CD14-positive monocyte (primary cell): Measurements from ENCODE around the gene INPP5J. TPM values are rescaled to one million over a fixed set of nuclear protein-coding genes. Genes with fewer than 3 reads are reported as not detected.
"Not testable (repeated sequence)": the region's sequence is repeated elsewhere in the genome, so short reads cannot be mapped to it uniquely, and the experiment has no call there.

Experiments
- DNase-seq, 3 donors: peaks; one replicate each; pipeline ENCODE4 v3.0.0-alpha.2; 2011 to 2022
- H2AFZ ChIP-seq: 2 replicates; pipeline ENCODE4 v1.6.0; 2012; ENCODE audit warnings: mild to moderate bottlenecking, low read depth, low read length, inconsistent platforms; ENCODE audit not compliant: insufficient read depth, poor library complexity, severe bottlenecking
- H3K27ac ChIP-seq, 2 donors: 1 replicate in 1 of 2; 2 replicates in 1 of 2; pipeline ENCODE4 v1.5.1; 2012 to 2013; ENCODE audit warnings: low read length in 2 of 2, control low read depth in 1 of 2, inconsistent platforms in 1 of 2, low read depth in 1 of 2, mild to moderate bottlenecking in 1 of 2
- H3K27me3 ChIP-seq, 2 donors: one replicate each; pipeline versions ENCODE4 v1.6.0 to v1.6.1; 2011 to 2013; ENCODE audit warnings: low read length in 2 of 2; ENCODE audit not compliant: control insufficient read depth in 2 of 2, insufficient read depth in 2 of 2
- H3K36me3 ChIP-seq, 2 donors: replicated peaks in 1 of 2; 1 replicate in 1 of 2; 2 replicates in 1 of 2; pipeline versions ENCODE4 v1.5.1 to v1.6.1; 2012 to 2013; ENCODE audit warnings: low read length in 2 of 2, control low read depth in 1 of 2, inconsistent platforms in 1 of 2, mild to moderate bottlenecking in 1 of 2; ENCODE audit not compliant: insufficient read depth in 2 of 2, control insufficient read depth in 1 of 2
- H3K4me1 ChIP-seq, 2 donors: 1 replicate in 1 of 2; 2 replicates in 1 of 2; pipeline versions ENCODE4 v1.5.1 to v1.6.1; 2012 to 2013; ENCODE audit warnings: low read length in 2 of 2, control low read depth in 1 of 2, inconsistent platforms in 1 of 2, mild to moderate bottlenecking in 1 of 2, moderate library complexity in 1 of 2; ENCODE audit not compliant: insufficient read depth in 2 of 2, control insufficient read depth in 1 of 2
- H3K4me2 ChIP-seq: replicated peaks from 2 replicates; pipeline ENCODE3; 2012; ENCODE audit warnings: low read length, moderate library complexity, mild to moderate bottlenecking; ENCODE audit not compliant: poor library complexity, severe bottlenecking; ENCODE audit errors: extremely low read depth
- H3K4me3 ChIP-seq, 3 experiments: fragments of 200-600 bp in 1 of 3; sonication (generic) in 1 of 3; replicated peaks in 1 of 3; 1 replicate in 2 of 3; 2 replicates in 1 of 3; pipeline ENCODE4 v1.5.1; 2011 to 2013; ENCODE audit warnings: low read length in 3 of 3, mild to moderate bottlenecking in 3 of 3, control low read depth in 2 of 3, low read depth in 2 of 3, inconsistent platforms in 1 of 3, moderate library complexity in 1 of 3
- H3K79me2 ChIP-seq: 2 replicates; pipeline ENCODE4 v1.6.0; 2012; ENCODE audit warnings: mild to moderate bottlenecking, control low read depth, inconsistent platforms, low read length, moderate library complexity; ENCODE audit not compliant: insufficient read depth
- H3K9ac ChIP-seq: 2 replicates; pipeline ENCODE4 v1.6.0; 2017; ENCODE audit warnings: low read length, mild to moderate bottlenecking; ENCODE audit not compliant: insufficient read depth, poor library complexity, severe bottlenecking
- H3K9me3 ChIP-seq, 2 donors: replicated peaks in 1 of 2; 1 replicate in 1 of 2; 2 replicates in 1 of 2; pipeline versions ENCODE4 v1.5.1 to v1.6.1; 2012 to 2013; ENCODE audit warnings: low read length in 2 of 2, control low read depth in 1 of 2; ENCODE audit not compliant: control insufficient read depth in 1 of 2, insufficient read depth in 1 of 2
- H4K20me1 ChIP-seq: 2 replicates; pipeline ENCODE4 v1.6.0; 2012; ENCODE audit warnings: mild to moderate bottlenecking, low read length, control low read depth, moderate library complexity; ENCODE audit not compliant: insufficient read depth
- H3K27ac Mint-ChIP-seq, 7 donors: one replicate each; pipeline ENCODE4 v1.8.0; 2020; ENCODE audit warnings: mild to moderate bottlenecking in 7 of 7, mixed read lengths in 7 of 7, moderate library complexity in 6 of 7, inconsistent platforms in 2 of 7
- H3K27me3 Mint-ChIP-seq, 3 donors: one replicate each; pipeline ENCODE4 v1.8.0; 2021 to 2022; ENCODE audit warnings: low read depth in 3 of 3, mild to moderate bottlenecking in 3 of 3, mixed read lengths in 3 of 3, moderate library complexity in 3 of 3, inconsistent platforms in 1 of 3
- H3K36me3 Mint-ChIP-seq, 2 donors: one replicate each; pipeline ENCODE4 v1.8.0; 2020; ENCODE audit warnings: mixed read lengths in 2 of 2, inconsistent platforms in 1 of 2, mild to moderate bottlenecking in 1 of 2
- H3K4me1 Mint-ChIP-seq: one replicate; pipeline ENCODE4 v1.8.0; 2020; ENCODE audit warnings: mild to moderate bottlenecking, mixed read lengths
- H3K4me3 Mint-ChIP-seq, 2 donors: one replicate each; pipeline ENCODE4 v1.8.0; 2020; ENCODE audit warnings: mild to moderate bottlenecking in 2 of 2, mixed read lengths in 2 of 2, moderate library complexity in 1 of 2
- H3K9me3 Mint-ChIP-seq, 7 donors: one replicate each; pipeline ENCODE4 v1.8.0; 2020 to 2022; ENCODE audit warnings: mixed read lengths in 7 of 7, mild to moderate bottlenecking in 6 of 7, moderate library complexity in 6 of 7, inconsistent platforms in 2 of 7
- CTCF ChIP-seq: fragments of 200-600 bp; IDR thresholded peaks from one replicate; pipeline ENCODE4 v1.8.0; 2022; ENCODE audit warnings: antibody characterized with exemption, mild to moderate bottlenecking
- WGBS: methylation state at CpG from one replicate; pipeline ENCODE4 v1.1.5; 2013; ENCODE audit warnings: missing lambda C conversion rate; ENCODE audit not compliant: insufficient coverage; 5-methylcytosine and 5-hydroxymethylcytosine counted together
- intact Hi-C, 2 donors: fragments of 100-400 bp; cut with micrococcal nuclease; formaldehyde crosslinking; loops; one replicate each; pipeline versions ENCODE4 v1.15.0 to v1.15.1; 2023
- polyA plus RNA-seq, 3 donors: library from polyadenylated mRNA; depleted of rRNA in 1 of 3; unstranded in 2 of 3; stranded (reverse) in 1 of 3; fragments of 300-500 nt in 2 of 3; fragments of >200 nt in 1 of 3; fragmentation: Illumina TruSeq in 2 of 3; gene quantifications; 1 replicate in 2 of 3; 2 replicates in 1 of 3; pipeline ENCODE4 v1.2.3, GENCODE V29; 2012 to 2021

INPP5J gene
- polyA plus RNA-seq, 3 donors = 0.03 TPM; not detected in 2

GRCh38 chr22:31162015-31162765 lies 39.4 kb downstream of the INPP5J start:
- peaks cover 5 to 17% of the 10 kb centered on the region in 2 donors for H3K36me3 ChIP-seq
- peak overlapping the region in 1 of 3 experiments; percentile 81 for H3K4me3 ChIP-seq
- Mint-ChIP-seq H3K27ac (peak overlapping the region in 6 of 7 donors; percentile 6 to 76 (median 33)), H3K4me3 (no peak overlapping the region), H3K9me3 (peaks cover 0 to 5% (median 0%) of the 10 kb centered on the region in 7 donors), H3K36me3 (peaks cover 20 to 31% of the 10 kb centered on the region in 2 donors), H3K4me1 (peaks cover 35% of the 10 kb centered on the region), H3K27me3 (peaks cover 2 to 8% (median 6%) of the 10 kb centered on the region in 3 donors)
- H3K9me3 ChIP-seq = no peaks in the 10 kb centered on the region
- DNase-seq = no peak
- H2AFZ ChIP-seq = no peak overlapping the region
- peak overlapping the region in 1 of 2 donors; percentile 41 for H3K27ac ChIP-seq
- H3K4me2 ChIP-seq = peak overlapping the region; percentile 71
- no peak for TF ChIP-seq CTCF
- peaks cover 63% of the 10 kb centered on the region for H3K79me2 ChIP-seq
- H3K27me3 ChIP-seq = no peaks in the 10 kb centered on the region
- peaks cover 10% of the 10 kb centered on the region for H4K20me1 ChIP-seq
- H3K4me1 ChIP-seq = peaks cover 21 to 38% of the 10 kb centered on the region in 2 donors
- intact Hi-C loops = loop anchor here (5.0 kb wide), 3 partner anchors 80 to 475 kb away; partner anchors contain the start of genes PIK3IP1 (in 1 of the 2) and SMTN (in 1 of the 2)
- H3K9ac ChIP-seq = no peak overlapping the region
- WGBS = 10% methylated on average over 2 of the region's 5 CpGs

- Mint-ChIP-seq H3K4me1 (peaks cover 35% of the 10 kb centered on the region), H3K36me3 (peaks cover 26 to 46% of the 10 kb centered on the region in 2 donors), H3K4me3 (no peak overlapping the region), H3K27me3 (no peaks in the 10 kb centered on the region), H3K9me3 (no peaks in the 10 kb centered on the region), H3K27ac (peak overlapping the region in 3 of 7 donors; percentile 26 to 88 (median 45))
- no peak overlapping the region for H3K27ac ChIP-seq
- H3K79me2 ChIP-seq = peaks cover 90% of the 10 kb centered on the region
- WGBS = no CpG with 5 or more reads among the region's 4 CpGs
- H3K4me2 ChIP-seq = no peak overlapping the region
- peaks cover 22 to 27% of the 10 kb centered on the region in 2 donors for H3K4me1 ChIP-seq
- no peak overlapping the region for H3K4me3 ChIP-seq
- H3K36me3 ChIP-seq = peaks cover 3 to 22% of the 10 kb centered on the region in 2 donors
- DNase-seq = no peak
- H3K9me3 ChIP-seq = no peaks in the 10 kb centered on the region
- H2AFZ ChIP-seq = no peak overlapping the region
- intact Hi-C loops = loop anchor here in 1 of 2 donors (5.0 kb wide), 2 partner anchors 41 to 61 kb away; partner anchors contain the start of gene LIMK2
- no peak overlapping the region for H3K9ac ChIP-seq
- H4K20me1 ChIP-seq = peaks cover 37% of the 10 kb centered on the region
- H3K27me3 ChIP-seq = no peaks in the 10 kb centered on the region
- TF ChIP-seq CTCF = no peak
These were observed 48.2 kb downstream of the INPP5J start for GRCh38 chr22:31170971-31171370.

GRCh38 chr22:31171734-31172133 lies 49.0 kb downstream of the INPP5J start:
- H3K36me3 ChIP-seq = peaks cover 3 to 25% of the 10 kb centered on the region in 2 donors
- peaks cover 41% of the 10 kb centered on the region for H4K20me1 ChIP-seq
- Mint-ChIP-seq H3K36me3 (peaks cover 22 to 46% of the 10 kb centered on the region in 2 donors), H3K4me3 (peak overlapping the region in 1 of 2 donors; percentile 58), H3K4me1 (peaks cover 28% of the 10 kb centered on the region), H3K27ac (peak overlapping the region; percentile 77 to 91 (median 84))
- not testable (repeated sequence) for H3K27me3 Mint-ChIP-seq, H3K9me3 ChIP-seq, H3K9me3 Mint-ChIP-seq, H3K27me3 ChIP-seq, H3K9ac ChIP-seq, H2AFZ ChIP-seq
- peak; percentile 26 to 46 (median 39) for DNase-seq
- H3K27ac ChIP-seq = peak overlapping the region; percentile 75
- peaks cover 15 to 23% of the 10 kb centered on the region in 2 donors for H3K4me1 ChIP-seq
- peak overlapping the region; percentile 59 for H3K4me2 ChIP-seq
- intact Hi-C loops = loop anchor here in 1 of 2 donors (5.0 kb wide), 2 partner anchors 41 to 61 kb away; partner anchors contain the start of gene LIMK2
- WGBS = no CpG with 5 or more reads among the region's 9 CpGs
- peaks cover 94% of the 10 kb centered on the region for H3K79me2 ChIP-seq
- H3K4me3 ChIP-seq = peak overlapping the region; percentile 11 to 62 (median 26)
